Iris pigment epithelial cell (primary cell): ENCODE measurements around the gene E2F6.

Experiments
- DNase-seq: peaks from one replicate; pipeline ENCODE4 v3.0.0-alpha.2; 2011; ENCODE audit warnings: low read depth

The E2F6 gene

GRCh38 chr2:11465485-11466306, at the start of gene E2F6:
Gene E2F6, minus strand, starts transcription at chr2:11466161. Its CDS starts 282 bp downstream, at chr2:11465879.
- DNase-seq: peak; percentile 92

GRCh38 chr2:11515490-11515981, 49.6 kb upstream of the E2F6 start:
- DNase-seq: no peak

- DNase-seq: no peak
Measured at GRCh38 chr2:11514904-11515303, 48.9 kb upstream of the E2F6 start.

GRCh38 chr2:11514081-11514730, 48.2 kb upstream of the E2F6 start:
- no peak for DNase-seq

GRCh38 chr2:11513319-11513718, 47.4 kb upstream of the E2F6 start:
- no peak for DNase-seq

GRCh38 chr2:11512431-11512830, 46.5 kb upstream of the E2F6 start:
- no peak for DNase-seq

- DNase-seq: no peak
Measured at GRCh38 chr2:11509657-11510360, 43.8 kb upstream of the E2F6 start.

- peak; percentile 36 for DNase-seq
Measured at GRCh38 chr2:11508279-11508678, 42.3 kb upstream of the E2F6 start.

GRCh38 chr2:11507517-11507916, 41.6 kb upstream of the E2F6 start:
- DNase-seq: no peak

- no peak for DNase-seq
Measured at GRCh38 chr2:11506611-11506969, 40.6 kb upstream of the E2F6 start.

GRCh38 chr2:11505652-11506610, 40.0 kb upstream of the E2F6 start:
- DNase-seq: peak; percentile 31

- no peak for DNase-seq
Measured at GRCh38 chr2:11503354-11503927, 37.5 kb upstream of the E2F6 start.

- DNase-seq: peak; percentile 12
Measured at GRCh38 chr2:11502740-11503292, 36.9 kb upstream of the E2F6 start.

GRCh38 chr2:11500702-11501303, 34.8 kb upstream of the E2F6 start:
- DNase-seq: no peak

- DNase-seq: no peak
Measured at GRCh38 chr2:11499081-11499743, 33.3 kb upstream of the E2F6 start.

- DNase-seq: no peak
Measured at GRCh38 chr2:11498543-11499034, 32.6 kb upstream of the E2F6 start.

- peak; percentile 4 for DNase-seq
Measured at GRCh38 chr2:11495844-11496681, 30.1 kb upstream of the E2F6 start.

GRCh38 chr2:11494310-11494709, 28.3 kb upstream of the E2F6 start:
- DNase-seq: no peak

GRCh38 chr2:11493282-11493681, 27.3 kb upstream of the E2F6 start:
- DNase-seq: no peak
